Kidney (tissue), 14 donors: ENCODE data around the gene EXOSC2. TPM values are rescaled to one million over a fixed set of nuclear protein-coding genes. Genes with fewer than 3 reads are reported as not detected.

ENCODE experiments used
- DNase-seq, 5 donors: peaks; one replicate each; pipeline ENCODE4 v3.0.0-alpha.2; 2013 to 2020
- FAIRE-seq: peaks from 2 replicates; lab custom pipeline; 2012; peaks lifted over from hg19 to GRCh38; lab: Jason Lieb, UNC
- H3K27ac ChIP-seq, 2 donors: one replicate each; pipeline ENCODE4 v1.7.0; 2013; ENCODE audit warnings: low read depth in 2 of 2, low read length in 2 of 2, inconsistent platforms in 1 of 2
- H3K27me3 ChIP-seq: one replicate; pipeline ENCODE4 v1.7.1; 2013; ENCODE audit warnings: low read length, inconsistent platforms; ENCODE audit not compliant: control insufficient read depth, insufficient read depth
- H3K36me3 ChIP-seq, 3 donors: one replicate each; pipeline versions ENCODE4 v1.7.0 to v1.7.1; 2013; ENCODE audit warnings: low read length in 3 of 3, control low read depth in 1 of 3, inconsistent platforms in 1 of 3; ENCODE audit not compliant: insufficient read depth in 3 of 3, control insufficient read depth in 2 of 3
- H3K4me1 ChIP-seq, 3 donors: one replicate each; pipeline versions ENCODE4 v1.7.0 to v1.7.1; 2013; ENCODE audit warnings: low read length in 3 of 3, inconsistent platforms in 1 of 3, low read depth in 1 of 3; ENCODE audit not compliant: control insufficient read depth in 2 of 3, insufficient read depth in 2 of 3
- H3K4me3 ChIP-seq, 3 donors: one replicate each; pipeline versions ENCODE4 v1.7.0 to v1.8.1; 2013; ENCODE audit warnings: low read length in 3 of 3, control low read depth in 1 of 3, inconsistent platforms in 1 of 3
- H3K9ac ChIP-seq, 3 donors: one replicate each; pipeline versions ENCODE4 v1.7.0 to v1.7.1; 2013; ENCODE audit warnings: low read length in 3 of 3, control low read depth in 1 of 3, inconsistent platforms in 1 of 3
- H3K9me3 ChIP-seq, 3 donors: one replicate each; pipeline versions ENCODE4 v1.7.0 to v1.7.1; 2013; ENCODE audit warnings: low read length in 3 of 3, control low read depth in 1 of 3, inconsistent platforms in 1 of 3; ENCODE audit not compliant: control insufficient read depth in 2 of 3, insufficient read depth in 1 of 3
- intact Hi-C: fragments of 100-400 bp; cut with DNase I; formaldehyde crosslinking; loops from one replicate; pipeline ENCODE4 v1.11.1; 2022
- polyA plus RNA-seq: library from polyadenylated mRNA; stranded (reverse); fragments of 350-450 nt; fragmentation: Illumina TruSeq; extraction: RNeasy Lipid Tissue Mini Kit (QIAGEN cat#74804); gene quantifications from one replicate; pipeline ENCODE4 v1.2.3, GENCODE V29; 2014; ENCODE audit warnings: low read depth, low replicate concordance; ENCODE audit not compliant: insufficient read depth
- total RNA-seq: library from RNA; stranded (reverse); fragmentation: NEBNext Ultra II Directional; extraction: Animal tissue kit (Norgen Biotek cat#: 25700); gene quantifications from one replicate; pipeline ENCODE4 v1.2.1, GENCODE V29; 2021
- TF ChIP-seq, protein P1 (sequence below): IDR thresholded peaks from 3 replicates; pipeline ENCODE4 v1.5.1; 2012; ENCODE audit warnings: mild to moderate bottlenecking, moderate library complexity, borderline replicate concordance; ENCODE audit not compliant: insufficient read depth; ENCODE audit errors: extremely low read depth
- donor health status: control.
- donor health status: control.
- donor health status: control.
- donor health status: control.
- donor health status: control.
- donor health status: DM: yes; HTN: yes; CAD: no.
- donor health status: Normal renal cell carcinoma (clear cell type).

The EXOSC2 gene
- total and polyA plus RNA-seq, 2 donors from 2014 or later, result 13.0 to 26.4 TPM

DNA sequence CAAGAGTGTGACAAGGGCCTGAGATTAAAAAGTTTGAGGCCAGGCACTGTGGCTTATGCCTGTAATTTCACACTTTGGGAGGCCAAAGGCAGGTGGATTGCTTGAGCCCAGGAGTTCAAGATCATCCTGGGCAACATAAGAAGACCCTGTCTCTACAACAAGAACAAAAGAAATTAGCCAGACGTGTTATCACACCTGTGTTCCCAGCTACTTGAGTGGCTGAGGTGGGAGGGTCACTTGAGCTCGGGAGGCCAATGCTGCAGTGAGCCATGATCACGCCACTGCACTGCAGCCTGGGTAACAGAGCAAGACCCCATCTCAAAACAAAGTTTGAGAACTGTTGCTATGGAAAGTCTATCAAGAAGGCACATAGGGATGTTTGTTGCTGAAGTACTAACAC, 25.0 kb downstream of the EXOSC2 start:
- Histone ChIP-seq H3K27ac (no peak overlapping the region), H3K36me3 (no peaks in the 10 kb centered on the region), H3K4me1 (peaks cover 0 to 6% (median 3%) of the 10 kb centered on the region in 3 donors), H3K27me3 (no peaks in the 10 kb centered on the region), H3K9ac (no peak overlapping the region), H3K4me3 (no peak overlapping the region), H3K9me3 (no peaks in the 10 kb centered on the region)
- no peak for FAIRE-seq
- no peak for DNase-seq
- TF ChIP-seq, protein P1, sequence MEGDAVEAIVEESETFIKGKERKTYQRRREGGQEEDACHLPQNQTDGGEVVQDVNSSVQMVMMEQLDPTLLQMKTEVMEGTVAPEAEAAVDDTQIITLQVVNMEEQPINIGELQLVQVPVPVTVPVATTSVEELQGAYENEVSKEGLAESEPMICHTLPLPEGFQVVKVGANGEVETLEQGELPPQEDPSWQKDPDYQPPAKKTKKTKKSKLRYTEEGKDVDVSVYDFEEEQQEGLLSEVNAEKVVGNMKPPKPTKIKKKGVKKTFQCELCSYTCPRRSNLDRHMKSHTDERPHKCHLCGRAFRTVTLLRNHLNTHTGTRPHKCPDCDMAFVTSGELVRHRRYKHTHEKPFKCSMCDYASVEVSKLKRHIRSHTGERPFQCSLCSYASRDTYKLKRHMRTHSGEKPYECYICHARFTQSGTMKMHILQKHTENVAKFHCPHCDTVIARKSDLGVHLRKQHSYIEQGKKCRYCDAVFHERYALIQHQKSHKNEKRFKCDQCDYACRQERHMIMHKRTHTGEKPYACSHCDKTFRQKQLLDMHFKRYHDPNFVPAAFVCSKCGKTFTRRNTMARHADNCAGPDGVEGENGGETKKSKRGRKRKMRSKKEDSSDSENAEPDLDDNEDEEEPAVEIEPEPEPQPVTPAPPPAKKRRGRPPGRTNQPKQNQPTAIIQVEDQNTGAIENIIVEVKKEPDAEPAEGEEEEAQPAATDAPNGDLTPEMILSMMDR, result no peak
- intact Hi-C loops, result no loop called here

DNA sequence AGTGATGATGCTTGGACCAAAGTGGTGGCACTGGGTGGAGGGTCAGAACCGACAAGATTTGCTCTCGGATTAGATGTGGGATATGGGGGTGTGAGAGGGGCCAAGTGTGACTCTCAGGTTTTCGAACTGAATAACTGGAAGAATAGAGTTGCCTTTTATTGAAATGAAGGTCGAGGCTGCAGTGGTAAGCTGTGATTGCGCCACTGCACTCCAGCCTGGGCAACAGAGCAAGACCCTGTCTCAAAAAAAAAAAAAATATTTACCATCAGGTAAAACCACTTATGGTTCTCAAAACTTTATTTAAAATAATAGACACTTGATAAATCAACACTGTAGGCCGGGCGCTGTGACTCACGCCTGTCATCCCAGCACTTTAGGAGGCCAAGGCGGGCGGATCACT, 27.2 kb downstream of the EXOSC2 start:
- TF ChIP-seq, protein P1, result no peak
- FAIRE-seq, result no peak
- Histone ChIP-seq H3K4me3 (no peak overlapping the region), H3K36me3 (no peaks in the 10 kb centered on the region), H3K27ac (no peak overlapping the region), H3K9ac (no peak overlapping the region), H3K9me3 (no peaks in the 10 kb centered on the region), H3K4me1 (no peaks in the 10 kb centered on the region), H3K27me3 (no peaks in the 10 kb centered on the region)
- intact Hi-C loops, result no loop called here
- no peak for DNase-seq

DNA sequence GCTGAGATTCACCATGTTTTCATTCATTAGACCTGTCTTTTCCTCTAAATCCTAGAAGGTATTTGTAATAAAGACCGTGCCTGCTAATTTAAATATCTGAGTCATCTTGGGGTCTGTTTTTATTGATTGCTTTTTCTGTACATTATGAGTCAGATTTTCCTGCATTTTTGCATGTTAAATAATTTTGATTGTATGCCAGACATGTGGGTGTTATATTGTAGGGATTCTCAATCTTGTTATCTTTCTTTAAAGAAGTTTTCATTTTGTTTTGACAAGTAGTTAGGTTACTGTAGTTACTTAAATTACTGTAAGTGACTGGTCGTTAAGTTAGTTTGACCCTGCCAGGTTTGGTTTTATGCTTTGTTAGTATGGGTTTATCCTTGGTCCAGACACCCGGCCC, 35.1 kb downstream of the EXOSC2 start:
- Histone ChIP-seq H3K4me3 (no peak overlapping the region), H3K4me1 (peaks cover 0 to 4% (median 2%) of the 10 kb centered on the region in 3 donors), H3K9ac (no peak overlapping the region), H3K36me3 (no peaks in the 10 kb centered on the region), H3K27me3 (no peaks in the 10 kb centered on the region), H3K27ac (no peak overlapping the region), H3K9me3 (no peaks in the 10 kb centered on the region)
- TF ChIP-seq, protein P1, result no peak
- intact Hi-C loops, result no loop called here
- no peak for DNase-seq
- FAIRE-seq, result no peak

DNA sequence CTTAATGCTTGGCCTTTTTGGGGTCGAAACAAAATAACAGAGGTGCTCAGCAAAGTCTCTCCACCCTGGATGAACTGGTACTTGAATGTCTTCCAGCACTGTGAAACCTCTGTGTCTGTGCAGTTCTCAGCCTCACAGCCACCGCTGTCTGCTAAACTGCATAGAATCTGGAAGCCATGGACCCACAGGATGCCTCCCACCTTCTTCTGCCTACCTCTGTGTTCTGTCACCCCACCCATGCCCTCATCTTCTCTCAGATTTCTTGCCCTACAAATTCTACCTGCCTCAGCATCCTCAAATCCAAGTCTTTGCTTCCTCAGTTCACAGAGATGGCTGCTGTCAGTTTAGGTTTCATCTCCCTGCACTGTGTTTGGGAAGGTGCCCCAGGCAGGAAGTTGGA, 35.6 kb downstream of the EXOSC2 start:
- FAIRE-seq, result no peak
- TF ChIP-seq, protein P1, result no peak
- Histone ChIP-seq H3K27me3 (no peaks in the 10 kb centered on the region), H3K4me3 (no peak overlapping the region), H3K36me3 (no peaks in the 10 kb centered on the region), H3K9ac (no peak overlapping the region), H3K27ac (no peak overlapping the region), H3K9me3 (no peaks in the 10 kb centered on the region), H3K4me1 (peaks cover 0 to 4% (median 2%) of the 10 kb centered on the region in 3 donors)
- intact Hi-C loops, result no loop called here
- no peak for DNase-seq
